Naive thymus-derived CD4-positive, alpha-beta T cell (primary cell): ENCODE measurements around the gene GRAMD2A. TPM values are rescaled to one million over a fixed set of nuclear protein-coding genes. Genes with fewer than 3 reads are reported as not detected.

Experiments used
- ATAC-seq: fragments of 150-1000 bp; cut with Tn5 transposase; 2 replicates; pipeline ENCODE4 v1.10.0; 2021; ENCODE audit warnings: mild to moderate bottlenecking, moderate library complexity
- CTCF ChIA-PET: fragments of 350-600 bp; sonication (Branson Sonifier 250); formaldehyde crosslinking; loops from one replicate; lab custom pipeline; 2021; ENCODE audit warnings: antibody characterized with exemption; lab: Charles Lee
- POLR2A ChIA-PET: fragments of 350-600 bp; sonication (Branson Sonifier 250); formaldehyde crosslinking; loops from one replicate; lab custom pipeline; 2021; ENCODE audit warnings: antibody characterized with exemption, inconsistent platforms; lab: Charles Lee
- DNase-seq, 9 donors: peaks; one replicate each; pipeline versions ENCODE4 v3.0.0 to v3.0.0-alpha.2; 2020 to 2022; ENCODE audit warnings: mixed read lengths in 1 of 9
- H3K27ac ChIP-seq: one replicate; pipeline ENCODE4 v1.7.0; 2013; ENCODE audit warnings: mild to moderate bottlenecking, low read depth, low read length, moderate library complexity
- H3K27me3 ChIP-seq, 2 donors: one replicate each; pipeline ENCODE4 v1.7.0; 2013; ENCODE audit warnings: low read length in 2 of 2, mild to moderate bottlenecking in 2 of 2, moderate library complexity in 2 of 2; ENCODE audit not compliant: control insufficient read depth in 2 of 2, insufficient read depth in 2 of 2
- H3K36me3 ChIP-seq, 3 experiments: 1 replicate in 2 of 3; 2 replicates in 1 of 3; pipeline ENCODE4 v1.7.0; 2013; ENCODE audit warnings: low read length in 3 of 3, mild to moderate bottlenecking in 3 of 3, moderate library complexity in 1 of 3; ENCODE audit not compliant: insufficient read depth in 3 of 3, control insufficient read depth in 2 of 3
- H3K4me1 ChIP-seq, 2 donors: one replicate each; pipeline ENCODE4 v1.7.0; 2013; ENCODE audit warnings: low read length in 2 of 2, mild to moderate bottlenecking in 2 of 2, moderate library complexity in 1 of 2; ENCODE audit not compliant: control insufficient read depth in 2 of 2, insufficient read depth in 2 of 2
- H3K4me3 ChIP-seq: 2 replicates; pipeline ENCODE4 v1.7.0; 2013; ENCODE audit warnings: mild to moderate bottlenecking, low read length
- H3K9me3 ChIP-seq, 3 experiments: 1 replicate in 2 of 3; 2 replicates in 1 of 3; pipeline ENCODE4 v1.7.0; 2013; ENCODE audit warnings: low read length in 3 of 3; ENCODE audit not compliant: control insufficient read depth in 2 of 3
- H3K27ac Mint-ChIP-seq, 9 donors: one replicate each; pipeline ENCODE4 v1.8.0; 2020 to 2022; ENCODE audit warnings: mixed read lengths in 9 of 9, mild to moderate bottlenecking in 8 of 9, moderate library complexity in 5 of 9, inconsistent platforms in 2 of 9
- H3K27me3 Mint-ChIP-seq, 5 donors: one replicate each; pipeline ENCODE4 v1.8.0; 2021 to 2022; ENCODE audit warnings: mixed read lengths in 5 of 5, mild to moderate bottlenecking in 1 of 5
- H3K36me3 Mint-ChIP-seq, 5 donors: one replicate each; pipeline ENCODE4 v1.8.0; 2020 to 2022; ENCODE audit warnings: mixed read lengths in 5 of 5, mild to moderate bottlenecking in 3 of 5, inconsistent platforms in 1 of 5
- H3K4me1 Mint-ChIP-seq, 7 donors: one replicate each; pipeline ENCODE4 v1.8.0; 2020 to 2022; ENCODE audit warnings: mixed read lengths in 7 of 7, mild to moderate bottlenecking in 3 of 7, inconsistent platforms in 1 of 7
- H3K4me3 Mint-ChIP-seq, 10 donors: one replicate each; pipeline ENCODE4 v1.8.0; 2020 to 2022; ENCODE audit warnings: mild to moderate bottlenecking in 10 of 10, mixed read lengths in 10 of 10, moderate library complexity in 6 of 10, inconsistent platforms in 2 of 10
- H3K9me3 Mint-ChIP-seq, 11 donors: one replicate each; pipeline ENCODE4 v1.8.0; 2020 to 2022; ENCODE audit warnings: mixed read lengths in 11 of 11, mild to moderate bottlenecking in 4 of 11, inconsistent platforms in 1 of 11, moderate library complexity in 1 of 11
- intact Hi-C, 2 donors: fragments of 100-400 bp; cut with micrococcal nuclease; formaldehyde crosslinking; loops; one replicate each; pipeline ENCODE4 v1.15.1; 2023
- polyA plus RNA-seq, 2 donors: library from polyadenylated mRNA; unstranded; fragments of 300-500 nt; fragmentation: Illumina TruSeq; gene quantifications; one replicate each; pipeline ENCODE4 v1.2.3, GENCODE V29; 2021
- total RNA-seq, 6 experiments: library from RNA in 5 of 6; stranded (reverse) in 5 of 6; gene quantifications; 1 replicate in 5 of 6; 2 replicates in 1 of 6; pipeline ENCODE4 v1.2.3 and lab custom pipeline; 2021 to 2026

Gene GRAMD2A
- total and polyA plus RNA-seq, 7 experiments from 2014 or later: not detected

DNA sequence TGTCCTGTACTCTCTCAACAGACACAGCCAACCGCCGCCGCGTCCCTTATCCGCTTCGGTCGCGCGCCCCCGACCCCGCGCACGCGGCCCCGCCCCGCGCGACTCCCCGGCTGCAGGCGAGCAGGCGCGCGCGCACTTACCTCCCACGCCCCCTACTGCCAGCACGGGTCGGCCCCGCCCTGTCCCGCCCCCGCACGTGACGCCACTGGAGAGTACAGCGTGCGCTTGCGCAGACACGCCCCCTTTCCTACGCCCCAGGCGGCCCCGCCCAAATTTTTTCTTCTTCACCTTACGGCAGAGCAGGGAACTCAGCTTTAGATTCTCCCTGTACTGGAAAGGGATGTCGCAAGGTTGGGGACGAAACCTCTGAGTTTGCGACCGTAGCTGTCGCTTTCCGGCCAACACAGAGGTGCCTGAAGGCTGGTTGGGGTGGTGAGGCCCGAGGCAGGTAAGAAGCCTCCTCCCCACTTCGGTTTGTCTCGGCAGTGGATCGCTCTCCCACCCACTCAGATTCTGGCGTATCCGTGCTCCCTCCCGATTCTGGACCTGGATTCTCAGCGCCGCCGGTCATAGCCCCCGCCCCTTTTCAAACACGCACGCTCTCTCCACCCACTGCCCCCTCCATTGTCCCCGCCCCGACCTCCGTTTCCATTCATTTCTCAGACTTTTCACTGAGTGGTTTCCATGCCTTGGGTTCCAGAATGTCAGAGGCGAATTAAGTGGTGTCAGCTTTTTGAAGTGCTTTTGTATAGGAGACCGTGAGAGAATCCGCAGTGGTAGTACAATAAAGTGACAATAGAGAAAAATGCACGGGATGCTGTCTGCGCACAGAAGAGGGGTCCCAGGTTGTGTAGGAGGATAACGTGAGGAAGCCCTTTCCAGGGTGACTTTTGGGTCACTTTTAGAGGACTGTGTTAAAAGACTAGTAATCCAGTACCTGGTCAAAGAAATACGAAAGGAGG, 79.3 kb downstream of the GRAMD2A start, which contains the start of the genes MYO9A and SENP8:
TSS of gene MYO9A (minus strand) at position 134 of the 962 bp plus-strand sequence. CDS start 71,587 bp downstream, outside the sequence.
TSS of gene SENP8 (plus strand) at position 387 of the 962 bp plus-strand sequence. CDS start 21,221 bp downstream, outside the sequence.
- Histone ChIP-seq H3K27ac (peak within 1 kb of the TSS; percentile 94), H3K36me3 (peaks cover 0 to 7% (median 0%) of the 10 kb centered on the region in 3 experiments), H3K4me1 (peaks cover 7 to 11% of the 10 kb centered on the region in 2 donors), H3K4me3 (peak within 1 kb of the TSS; percentile 86), H3K9me3 (no peaks in the 10 kb centered on the region), H3K27me3 (no peaks in the 10 kb centered on the region)
- H3K36me3 Mint-ChIP-seq: no peaks in the 10 kb centered on the region
- DNase-seq (peak; percentile 93 to 99 (median 98)), ATAC-seq (peak; percentile 90)
- peak within 1 kb of the TSS; percentile 81 to 99 (median 99) for H3K27ac Mint-ChIP-seq
- ChIA-PET CTCF (no interaction called here), POLR2A (interaction anchor here (0.7 to 0.9 kb wide), 3 partner anchors 110 to 113 kb away, joined by 3 read pairs; no protein-coding TSS in a partner anchor)
- H3K27me3 Mint-ChIP-seq: peaks cover 0 to 21% (median 0%) of the 10 kb centered on the region in 5 donors
- H3K4me3 Mint-ChIP-seq: peak within 1 kb of the TSS; percentile 89 to 99 (median 97)
- no peaks in the 10 kb centered on the region for H3K9me3 Mint-ChIP-seq
- intact Hi-C loops: loop anchor here (1.0 to 10.0 kb wide), 9 partner anchors 77 to 935 kb away; partner anchors contain the start of genes PARP6 (in 2 of the 2), PKM (in 2 of the 2), ADPGK (in 1 of the 2) and CELF6 (in 1 of the 2)
- peaks cover 23 to 50% (median 42%) of the 10 kb centered on the region in 7 donors for H3K4me1 Mint-ChIP-seq

DNA sequence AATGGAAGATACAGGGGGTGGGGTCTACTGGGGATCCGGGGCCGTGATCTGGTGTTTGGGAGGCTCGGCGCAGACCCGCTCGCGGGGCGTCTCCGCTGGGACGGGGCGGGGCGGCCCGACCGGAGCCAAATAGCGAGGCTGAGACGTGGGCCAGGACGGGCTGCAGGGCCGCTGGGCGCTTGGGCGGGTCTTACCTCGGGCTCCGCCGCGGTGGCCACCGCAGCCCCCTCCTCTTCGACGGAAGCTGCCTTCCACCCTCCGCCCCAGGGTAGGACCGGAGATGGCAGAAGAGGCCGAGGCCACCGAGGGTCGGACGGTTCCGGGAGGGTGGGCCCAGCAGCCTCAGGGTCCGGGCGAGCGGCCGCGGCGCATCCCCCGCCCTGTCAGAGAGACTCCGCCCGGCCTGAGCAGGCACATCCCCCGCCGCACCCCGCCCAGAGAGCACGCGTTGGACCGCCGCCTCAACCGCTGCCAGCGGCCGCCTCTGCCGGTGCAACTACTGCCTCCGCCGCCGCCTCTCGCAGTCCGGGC, 80.0 kb downstream of the GRAMD2A start:
- Histone ChIP-seq H3K27ac (peak overlapping the region; percentile 94), H3K4me3 (peak overlapping the region; percentile 79), H3K36me3 (peaks cover 0 to 7% (median 0%) of the 10 kb centered on the region in 3 experiments), H3K4me1 (peaks cover 7 to 11% of the 10 kb centered on the region in 2 donors), H3K9me3 (no peaks in the 10 kb centered on the region), H3K27me3 (no peaks in the 10 kb centered on the region)
- intact Hi-C loops: loop anchor here (1.0 to 10.0 kb wide), 9 partner anchors 77 to 935 kb away; partner anchors contain the start of genes PARP6 (in 2 of the 2), PKM (in 2 of the 2), ADPGK (in 1 of the 2) and CELF6 (in 1 of the 2)
- ChIA-PET CTCF (no interaction called here), POLR2A (interaction anchor here (0.6 to 0.9 kb wide), 3 partner anchors 110 to 114 kb away, joined by 3 read pairs; no protein-coding TSS in a partner anchor)
- peaks cover 0 to 23% (median 0%) of the 10 kb centered on the region in 5 donors for H3K27me3 Mint-ChIP-seq
- peak overlapping the region; percentile 81 to 99 (median 96) for H3K27ac Mint-ChIP-seq
- peak; percentile 59 for ATAC-seq
- H3K4me1 Mint-ChIP-seq: peaks cover 23 to 55% (median 47%) of the 10 kb centered on the region in 7 donors
- peak in 8 of 9 donors; percentile 40 to 78 (median 46) for DNase-seq
- no peaks in the 10 kb centered on the region for H3K36me3 Mint-ChIP-seq
- H3K9me3 Mint-ChIP-seq: no peaks in the 10 kb centered on the region
- H3K4me3 Mint-ChIP-seq: peak overlapping the region; percentile 89 to 99 (median 97)

DNA sequence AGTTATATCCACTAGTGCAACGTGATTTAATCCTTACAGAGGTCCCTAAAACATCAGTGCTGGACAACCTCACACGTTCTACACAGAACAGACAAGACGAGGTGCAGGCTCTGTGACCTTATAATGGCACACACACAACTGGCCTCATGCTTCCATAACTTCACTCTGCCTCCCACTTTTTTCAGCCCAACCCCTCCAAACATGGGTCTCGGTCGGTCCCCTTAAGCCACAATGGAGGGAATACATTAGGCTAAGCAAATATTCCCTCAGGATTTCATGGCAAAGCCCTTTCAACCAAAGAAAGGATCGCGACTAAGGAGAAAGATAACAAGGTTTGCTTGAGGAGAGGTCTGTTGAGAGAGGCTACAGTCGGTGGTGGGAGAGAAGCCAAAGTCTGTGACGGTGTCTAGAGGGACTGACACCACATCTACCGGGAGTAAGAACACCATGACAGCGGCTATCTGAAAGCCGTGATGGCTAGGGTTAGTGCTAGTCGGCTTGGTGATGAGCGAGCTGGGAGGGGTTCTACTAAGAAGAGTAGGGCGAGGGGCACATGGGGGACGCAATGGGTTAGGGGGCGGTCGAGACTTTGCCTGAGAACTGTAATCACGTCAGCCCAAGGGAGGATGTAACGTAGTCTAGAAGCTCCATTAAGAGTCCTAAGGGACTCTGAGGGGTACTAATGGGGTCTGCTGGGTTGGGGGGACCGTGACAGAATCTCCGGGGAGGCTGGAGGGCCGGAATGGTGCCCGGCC, 80.7 kb downstream of the GRAMD2A start:
- H3K27me3 ChIP-seq: no peaks in the 10 kb centered on the region
- Mint-ChIP-seq H3K27me3 (peaks cover 0 to 23% (median 0%) of the 10 kb centered on the region in 5 donors), H3K36me3 (no peaks in the 10 kb centered on the region), H3K9me3 (no peaks in the 10 kb centered on the region), H3K4me1 (peaks cover 23 to 55% (median 47%) of the 10 kb centered on the region in 7 donors), H3K4me3 (peak overlapping the region; percentile 89 to 99 (median 97)), H3K27ac (peak overlapping the region; percentile 67 to 99 (median 88))
- no peaks in the 10 kb centered on the region for H3K9me3 ChIP-seq
- H3K27ac ChIP-seq: peak overlapping the region; percentile 94
- H3K4me1 ChIP-seq: peaks cover 7 to 11% of the 10 kb centered on the region in 2 donors
- CTCF ChIA-PET: no interaction called here
- intact Hi-C loops: loop anchor here in 1 of 2 donors (10.0 kb wide), 1 partner anchor 78 kb away; the partner anchor contains the start of gene GRAMD2A
- ATAC-seq: no peak
- POLR2A ChIA-PET: interaction anchor here (0.6 kb wide), 1 partner anchor 110 kb away, joined by 3 read pairs; no protein-coding TSS in a partner anchor
- peak in 5 of 9 donors; percentile 30 to 46 (median 44) for DNase-seq
- H3K36me3 ChIP-seq: peaks cover 0 to 7% (median 0%) of the 10 kb centered on the region in 3 experiments
- H3K4me3 ChIP-seq: peak overlapping the region; percentile 79

DNA sequence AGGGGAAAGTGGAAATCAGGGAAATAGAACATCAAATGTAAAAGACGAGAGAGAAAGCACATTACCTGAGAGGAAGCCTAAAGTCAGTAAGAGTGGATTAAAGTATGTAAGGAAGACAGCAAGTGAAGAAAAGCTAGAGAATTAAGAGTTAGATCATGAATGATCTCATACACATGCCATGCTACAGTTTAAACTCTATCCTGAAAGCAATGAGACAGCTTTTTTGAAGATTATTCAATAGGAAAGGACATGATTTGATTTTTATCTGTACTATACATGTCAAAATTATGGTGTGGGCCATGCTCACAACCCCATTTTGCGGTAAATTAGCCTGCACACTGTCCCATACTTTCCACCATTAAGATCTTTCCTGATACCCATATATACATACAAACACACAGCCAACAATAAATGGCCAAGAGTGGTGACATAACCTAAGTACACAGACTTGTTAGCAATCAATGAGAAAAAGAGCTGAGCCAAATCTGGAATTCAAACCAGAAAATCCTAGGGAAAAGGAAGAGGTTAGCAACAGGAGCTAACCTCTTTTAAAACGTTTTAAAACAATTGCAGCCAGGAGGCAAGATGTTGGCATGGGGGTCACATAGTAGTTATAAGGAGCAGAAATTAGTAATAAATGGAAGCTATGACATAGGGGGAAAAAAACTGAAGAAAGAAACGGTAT, 84.1 kb downstream of the GRAMD2A start:
- Mint-ChIP-seq H3K4me3 (no peak overlapping the region), H3K4me1 (peaks cover 11 to 46% (median 42%) of the 10 kb centered on the region in 7 donors), H3K27me3 (peaks cover 0 to 23% (median 0%) of the 10 kb centered on the region in 5 donors), H3K27ac (peak overlapping the region in 3 of 9 donors; percentile 10 to 16 (median 10)), H3K36me3 (no peaks in the 10 kb centered on the region), H3K9me3 (no peaks in the 10 kb centered on the region)
- Histone ChIP-seq H3K9me3 (no peaks in the 10 kb centered on the region), H3K36me3 (peaks cover 0 to 7% (median 0%) of the 10 kb centered on the region in 3 experiments), H3K27ac (no peak overlapping the region), H3K4me1 (peaks cover 7 to 11% of the 10 kb centered on the region in 2 donors), H3K4me3 (no peak overlapping the region), H3K27me3 (no peaks in the 10 kb centered on the region)
- ChIA-PET CTCF (no interaction called here), POLR2A (interaction anchor here (0.6 kb wide), 1 partner anchor 20 kb away, joined by 8 read pairs; no protein-coding TSS in a partner anchor)
- ATAC-seq (no peak), DNase-seq (no peak)
- intact Hi-C loops: loop anchor here in 1 of 2 donors (10.0 kb wide), 1 partner anchor 81 kb away; the partner anchor contains the start of gene GRAMD2A

DNA sequence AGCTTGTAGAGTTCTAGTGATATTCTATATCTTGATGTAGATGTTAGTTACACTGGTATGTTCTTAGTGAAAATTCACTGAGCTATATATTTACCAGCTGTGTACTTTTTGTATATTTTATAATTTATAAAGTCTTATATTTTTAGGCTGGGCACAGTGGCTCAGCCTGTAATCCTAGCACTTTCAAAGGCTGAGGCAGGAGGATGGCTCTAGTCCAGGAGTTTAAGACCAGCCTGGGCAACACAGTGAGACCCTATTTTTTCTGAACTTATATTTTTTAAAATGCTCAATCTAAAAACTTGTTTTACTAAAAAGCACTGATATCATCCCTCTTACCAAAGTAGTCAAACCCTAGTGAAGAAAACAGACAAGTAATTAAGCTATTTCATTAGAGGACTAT, 84.8 kb downstream of the GRAMD2A start:
- POLR2A ChIA-PET: interaction anchor here (0.6 kb wide), 1 partner anchor 992 kb away, joined by 3 read pairs; no protein-coding TSS in a partner anchor
- H3K4me3 Mint-ChIP-seq: no peak overlapping the region
- CTCF ChIA-PET: no interaction called here

More for the DNA sequence above, 84.8 kb downstream of the GRAMD2A start:
- Mint-ChIP-seq H3K36me3 (no peaks in the 10 kb centered on the region), H3K27me3 (peaks cover 0 to 23% (median 0%) of the 10 kb centered on the region in 5 donors), H3K27ac (peak overlapping the region in 2 of 9 donors; percentile 10), H3K9me3 (no peaks in the 10 kb centered on the region), H3K4me1 (peaks cover 11 to 49% (median 42%) of the 10 kb centered on the region in 7 donors)
- intact Hi-C loops: loop anchor here in 1 of 2 donors (10.0 kb wide), 1 partner anchor 82 kb away; the partner anchor contains the start of gene GRAMD2A
- Histone ChIP-seq H3K27me3 (no peaks in the 10 kb centered on the region), H3K36me3 (peaks cover 0 to 6% (median 0%) of the 10 kb centered on the region in 3 experiments), H3K27ac (no peak overlapping the region), H3K4me3 (no peak overlapping the region), H3K4me1 (peaks cover 7 to 11% of the 10 kb centered on the region in 2 donors), H3K9me3 (no peaks in the 10 kb centered on the region)
- DNase-seq (no peak), ATAC-seq (no peak)
